A549 (cell line): Measurements from ENCODE around the gene SPEN. TPM values are rescaled to one million over a fixed set of nuclear protein-coding genes. Genes with fewer than 3 reads are reported as not detected.

ENCODE experiments used
- ATAC-seq, 2 experiments: fragments of 200-7000 bp in 1 of 2; fragments of >200 bp in 1 of 2; cut with Nextera tagmentation in 1 of 2; cut with Tn5 transposase in 1 of 2; 3 replicates each; pipeline versions ENCODE4 v1.8.0 to v1.9.1; 2018 to 2020; ENCODE audit warnings: mild to moderate bottlenecking in 1 of 2, moderate library complexity in 1 of 2
- CTCF ChIA-PET: fragments of 300-600 bp; sonication (Branson Sonifier 250); formaldehyde crosslinking; extraction: SDS; loops from one replicate; lab custom pipeline; 2021; ENCODE audit warnings: antibody characterized with exemption, inconsistent platforms; lab: Yijun Ruan, JAX
- POLR2A ChIA-PET: fragments of 350-600 bp; formaldehyde crosslinking; extraction: SDS; loops from one replicate; lab custom pipeline; 2021; ENCODE audit warnings: antibody characterized with exemption, inconsistent platforms; lab: Yijun Ruan, JAX
- DNase-seq, 2 experiments: peaks; one replicate each; pipeline versions ENCODE4 v3.0.0 to v3.0.0-alpha.2; 2011 to 2016; ENCODE audit warnings: low read depth in 1 of 2, low spot score in 1 of 2
- FAIRE-seq: peaks from 2 replicates; lab custom pipeline; 2011; peaks lifted over from hg19 to GRCh38; lab: Jason Lieb, UNC
- H3K27ac ChIP-seq, 2 experiments: fragments of >200 bp; sonication (Bioruptor Twin); formaldehyde crosslinking; 3 replicates each; pipeline ENCODE4 v1.5.1; 2016 to 2017
- H3K4me1 ChIP-seq: fragments of >200 bp; sonication (Bioruptor Twin); formaldehyde crosslinking; 3 replicates; pipeline ENCODE4 v1.6.1; 2016
- H3K4me2 ChIP-seq: fragments of >200 bp; sonication (Bioruptor Twin); formaldehyde crosslinking; 3 replicates; pipeline ENCODE4 v1.6.1; 2016
- H3K4me3 ChIP-seq: fragments of >200 bp; sonication (Bioruptor Twin); formaldehyde crosslinking; 3 replicates; pipeline ENCODE4 v1.5.1; 2016
- H3K9me3 ChIP-seq: fragments of >200 bp; sonication (Bioruptor Twin); formaldehyde crosslinking; 3 replicates; pipeline ENCODE4 v1.6.1; 2016
- ATOH8 ChIP-seq: fragments of 250-450 bp; sonication (Bioruptor Pico); IDR thresholded peaks from 2 replicates; pipeline ENCODE4 v1.5.0; 2020; ENCODE audit warnings: low read depth, mild to moderate bottlenecking, moderate library complexity
- BHLHE40 ChIP-seq: IDR thresholded peaks from 2 replicates; pipeline ENCODE4 v1.6.1; 2012; ENCODE audit warnings: low read depth, low read length, inconsistent platforms
- CBX2 ChIP-seq: fragments of 200-600 bp; sonication (generic); IDR thresholded peaks from 2 replicates; pipeline ENCODE4 v1.6.1; 2016; ENCODE audit warnings: low read depth, mild to moderate bottlenecking, borderline replicate concordance
- EHF ChIP-seq: fragments of 250-450 bp; sonication (Bioruptor Pico); IDR thresholded peaks from 2 replicates; pipeline ENCODE4 v1.5.0; 2020; ENCODE audit warnings: mild to moderate bottlenecking
- FOXS1 ChIP-seq: fragments of 250-450 bp; sonication (Bioruptor Pico); IDR thresholded peaks from 2 replicates; pipeline ENCODE4 v1.5.0; 2020; ENCODE audit warnings: mild to moderate bottlenecking, moderate library complexity
- HES2 ChIP-seq: fragments of >200 bp; sonication (Bioruptor Twin); formaldehyde crosslinking; IDR thresholded peaks from 2 replicates; pipeline ENCODE4 v1.6.1; 2016
- HEYL ChIP-seq: fragments of 250-450 bp; sonication (Bioruptor Pico); IDR thresholded peaks from 2 replicates; pipeline ENCODE4 v1.8.0; 2021; ENCODE audit warnings: mild to moderate bottlenecking, moderate library complexity
- HMGXB4 ChIP-seq: fragments of 250-450 bp; sonication (Bioruptor Pico); IDR thresholded peaks from 2 replicates; pipeline ENCODE4 v1.5.0; 2021; ENCODE audit warnings: mild to moderate bottlenecking, moderate library complexity, borderline replicate concordance
- HOXA7 ChIP-seq: fragments of 250-450 bp; sonication (Bioruptor Pico); IDR thresholded peaks from 2 replicates; pipeline ENCODE4 v1.5.0; 2020; ENCODE audit warnings: mild to moderate bottlenecking, moderate library complexity
- HOXB13 ChIP-seq: fragments of 250-450 bp; sonication (Bioruptor Pico); IDR thresholded peaks from 2 replicates; pipeline ENCODE4 v1.5.0; 2020; ENCODE audit warnings: low read depth, mild to moderate bottlenecking, moderate library complexity
- MAX ChIP-seq: IDR thresholded peaks from 2 replicates; pipeline ENCODE4 v1.6.1; 2012
- MAZ ChIP-seq: fragments of 150-350 bp; IDR thresholded peaks from 2 replicates; pipeline ENCODE4 v1.6.1; 2014; ENCODE audit warnings: antibody characterized with exemption, low read depth, low read length, borderline replicate concordance
- NPAS2 ChIP-seq: fragments of 250-450 bp; sonication (Bioruptor Pico); IDR thresholded peaks from 2 replicates; pipeline ENCODE4 v1.8.0; 2022; ENCODE audit warnings: mild to moderate bottlenecking, moderate library complexity, borderline replicate concordance
- PBX3 ChIP-seq: IDR thresholded peaks from 2 replicates; pipeline ENCODE4 v1.6.1; 2012
- POLR2A ChIP-seq: IDR thresholded peaks from 2 replicates; pipeline ENCODE4 v1.6.1; 2012; ENCODE audit warnings: mild to moderate bottlenecking, low read length
- RAD21 ChIP-seq, 2 experiments: fragments of >200 bp in 1 of 2; sonication (Bioruptor Twin) in 1 of 2; formaldehyde crosslinking in 1 of 2; IDR thresholded peaks in 1 of 2; conservative IDR thresholded peaks in 1 of 2; 2 replicates in 1 of 2; 3 replicates in 1 of 2; pipeline ENCODE4 v1.6.1; 2012 to 2018; ENCODE audit warnings: inconsistent platforms in 1 of 2
- RARB ChIP-seq: fragments of 250-450 bp; sonication (Bioruptor Pico); IDR thresholded peaks from 2 replicates; pipeline ENCODE4 v1.8.0; 2021; ENCODE audit warnings: mild to moderate bottlenecking, moderate library complexity
- SMC3 ChIP-seq: fragments of >200 bp; sonication (Bioruptor Twin); formaldehyde crosslinking; IDR thresholded peaks from 3 replicates; pipeline ENCODE4 v1.6.1; 2018; ENCODE audit warnings: inconsistent platforms
- TFCP2L1 ChIP-seq: fragments of 250-450 bp; sonication (Bioruptor Pico); IDR thresholded peaks from 2 replicates; pipeline ENCODE4 v1.5.0; 2021; ENCODE audit warnings: mild to moderate bottlenecking
- USF2 ChIP-seq: fragments of 450-650 bp; IDR thresholded peaks from 2 replicates; pipeline ENCODE4 v1.6.1; 2014; ENCODE audit warnings: antibody characterized with exemption
- ZC3H11A ChIP-seq: fragments of 450-650 bp; IDR thresholded peaks from 2 replicates; pipeline ENCODE4 v1.6.1; 2014; ENCODE audit warnings: antibody characterized with exemption, mild to moderate bottlenecking
- ZFP36 ChIP-seq: fragments of 450-650 bp; IDR thresholded peaks from 2 replicates; pipeline ENCODE4 v1.6.1; 2014; ENCODE audit warnings: borderline replicate concordance; ENCODE audit not compliant: partially characterized antibody
- ZSCAN20 ChIP-seq: fragments of 250-450 bp; sonication (Bioruptor Pico); IDR thresholded peaks from 2 replicates; pipeline ENCODE4 v1.8.0; 2022; ENCODE audit warnings: mild to moderate bottlenecking, moderate library complexity
- WGBS: methylation state at CpG from one replicate; pipeline ENCODE4 v1.1.6; 2017; ENCODE audit errors: missing lambda C conversion rate; 5-methylcytosine and 5-hydroxymethylcytosine counted together
- polyA plus RNA-seq, 4 experiments: library from polyadenylated mRNA; depleted of rRNA in 3 of 4; stranded (reverse); fragments of >200 nt; fragmentation: RNase III in 1 of 4; extraction: RNeasy Plus Mini Kit Qiagen cat#74134 plus additional on column Dnase treatment in 1 of 4; gene quantifications; 2 replicates in 3 of 4; 3 replicates in 1 of 4; pipeline ENCODE4 v1.2.3, GENCODE V29; 2011 to 2017

The SPEN gene
- polyA plus RNA-seq, 2 of the 4 experiments (the other 2 are of a cell fraction) = 7.0 to 15.5 TPM

DNA sequence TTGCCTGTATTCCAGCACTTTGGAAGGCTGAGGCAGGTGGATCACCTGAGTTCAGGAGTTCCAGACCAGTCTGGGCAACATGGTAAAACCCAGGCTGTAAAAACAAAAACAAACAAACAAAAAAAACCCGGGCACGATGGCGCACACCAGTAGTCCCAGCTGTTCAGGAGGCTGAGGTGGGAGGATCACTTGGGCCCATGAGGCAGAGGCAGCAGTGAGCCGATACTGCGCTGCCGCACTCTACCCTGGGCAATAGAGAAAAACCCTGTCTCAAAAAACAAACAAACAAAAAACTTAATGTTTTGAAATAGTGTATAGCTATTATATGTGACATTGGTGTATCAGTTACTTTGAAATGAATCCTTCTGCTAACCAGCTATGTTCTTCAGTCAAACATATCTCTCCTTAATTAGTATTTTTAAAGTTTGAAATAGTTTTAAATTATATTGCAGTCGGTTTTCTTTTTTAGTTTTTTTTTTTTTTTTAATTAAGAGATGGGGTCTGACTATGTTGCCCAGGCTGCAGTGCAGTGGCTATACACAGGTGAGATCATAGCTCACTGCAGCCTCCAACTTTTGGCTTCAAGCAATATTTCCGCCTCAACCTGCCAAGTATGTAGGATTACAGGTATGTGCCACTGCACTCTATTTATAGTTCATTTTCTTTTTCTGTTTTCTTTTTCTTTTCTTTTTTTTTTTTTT lies 11.3 kb downstream of the SPEN start:
- POLR2A ChIA-PET = interaction anchor here (0.6 kb wide), 1 partner anchor 26 kb away, joined by 4 read pairs; no protein-coding TSS in a partner anchor
- no peak for DNase-seq
- no peak for FAIRE-seq
- ATAC-seq = peak in 1 of 2 experiments; percentile 53; a peak in 3 of 6 replicates
- CTCF ChIA-PET = interaction anchor here (0.6 to 1.3 kb wide), 3 partner anchors 18 to 100 kb away, joined by 3 to 4 read pairs (median 3); no protein-coding TSS in a partner anchor
- Histone ChIP-seq H3K4me2 (no peak overlapping the region), H3K27ac (no peak overlapping the region), H3K4me3 (no peak overlapping the region), H3K9me3 (no peaks in the 10 kb centered on the region), H3K4me1 (peaks cover 7% of the 10 kb centered on the region; the same call in 1 of the 3 replicates)
- 85% methylated on average over 8 of the region's 8 CpGs for WGBS
- no peak for TF ChIP-seq HEYL (CRISPR knock-in tag)
- TF ChIP-seq POLR2A = no peak
- no peak for TF ChIP-seq EHF (CRISPR knock-in tag)
- TF ChIP-seq RARB (CRISPR knock-in tag) = no peak
- TF ChIP-seq HES2 = no peak
- TF ChIP-seq PBX3 = no peak
- TF ChIP-seq BHLHE40 = no peak
- TF ChIP-seq CBX2 = no peak
- TF ChIP-seq USF2 = no peak
- no peak for TF ChIP-seq HOXB13 (CRISPR knock-in tag)
- no peak for TF ChIP-seq SMC3
- TF ChIP-seq ATOH8 (CRISPR knock-in tag) = no peak
- no peak for TF ChIP-seq NPAS2
- TF ChIP-seq TFCP2L1 = no peak
- no peak for TF ChIP-seq FOXS1 (CRISPR knock-in tag)
- TF ChIP-seq MAZ = no peak
- no peak for TF ChIP-seq ZFP36
- TF ChIP-seq ZSCAN20 (CRISPR knock-in tag) = no peak
- TF ChIP-seq ZC3H11A = no peak

DNA sequence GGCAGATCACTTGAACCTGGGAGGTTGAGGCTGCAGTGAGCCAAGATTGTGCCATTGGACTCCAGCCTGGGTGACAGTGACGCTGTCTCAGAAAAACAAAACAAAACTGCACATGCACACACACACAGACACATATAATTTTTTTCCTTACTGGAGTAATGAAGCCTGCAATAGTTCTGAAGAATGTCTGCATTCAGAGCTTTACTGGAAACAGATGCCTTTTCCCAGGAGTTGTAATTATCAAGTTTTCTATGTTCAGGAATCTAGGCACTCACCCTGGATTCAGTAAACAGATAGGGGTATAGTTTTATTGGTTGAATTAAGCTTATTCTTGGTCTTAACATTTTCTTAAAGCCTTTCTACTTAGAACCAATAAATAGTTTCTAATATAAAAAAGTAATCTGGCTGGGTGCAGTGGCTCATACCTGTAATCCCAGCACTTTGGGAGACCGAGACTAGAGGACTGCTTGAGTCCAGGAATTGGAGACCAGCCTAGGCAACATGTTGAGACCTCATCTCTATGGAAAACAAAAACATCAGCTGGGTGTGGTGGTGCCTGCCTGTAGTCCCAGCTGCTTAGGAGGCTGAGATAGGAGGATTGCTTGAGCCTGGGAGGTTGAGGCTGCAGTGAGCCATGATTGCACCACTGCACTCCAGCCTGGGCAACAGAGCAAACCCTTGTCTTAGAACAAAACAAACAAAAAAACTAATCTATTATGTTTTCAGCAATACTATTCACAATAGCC lies 15.8 kb downstream of the SPEN start:
- peaks cover 2% of the 10 kb centered on the region; the same call in 1 of the 3 replicates for H3K4me1 ChIP-seq
- CTCF ChIA-PET = interaction anchor here (0.7 to 1.4 kb wide), 3 partner anchors 25 to 90 kb away, joined by 3 to 4 read pairs (median 3); no protein-coding TSS in a partner anchor
- no peaks in the 10 kb centered on the region for H3K9me3 ChIP-seq
- no peak overlapping the region for H3K4me3 ChIP-seq
- no peak overlapping the region for H3K27ac ChIP-seq
- POLR2A ChIA-PET = no interaction called here
- no peak for ATAC-seq
- DNase-seq = no peak
- TF ChIP-seq HOXB13 (CRISPR knock-in tag) (no peak), ATOH8 (CRISPR knock-in tag) (no peak), MAX (no peak), HOXA7 (CRISPR knock-in tag) (no peak), HMGXB4 (CRISPR knock-in tag) (no peak), RAD21 (conservative IDR thresholded peaks at IDR 0.05 in 1 of 2, IDR thresholded peaks at IDR 0.05 in 1 of 2) (no peak)
- 92% methylated on average over 2 of the region's 2 CpGs for WGBS
- no peak overlapping the region for H3K4me2 ChIP-seq
- no peak for FAIRE-seq
